Activated CD8-positive, alpha-beta memory T cell treated with anti-CD3 and anti-CD28 coated beads, Interleukin-2, amount 50 U/mL, for 48 hours (primary cell): ENCODE measurements around the gene TBKBP1.
A peak's percentile ranks its signal among the peaks of the same experiment; 100 is the strongest.
"Not testable (repeated sequence)": the region's sequence is repeated elsewhere in the genome, so short reads cannot be mapped to it uniquely, and the experiment has no call there.

Source experiments
- DNase-seq: peaks from one replicate; pipeline ENCODE4 v3.0.0-alpha.2; 2020

TBKBP1 gene

GRCh38 chr17:47678196-47678595 lies 15.8 kb upstream of the TBKBP1 start:
- DNase-seq, result no peak

GRCh38 chr17:47682138-47682537 lies 11.8 kb upstream of the TBKBP1 start:
- DNase-seq, result no peak

GRCh38 chr17:47682727-47683126 lies 11.2 kb upstream of the TBKBP1 start:
- not testable (repeated sequence) for DNase-seq

GRCh38 chr17:47684025-47684424 lies 9.9 kb upstream of the TBKBP1 start:
- peak; percentile 45 for DNase-seq

- DNase-seq, result peak; percentile 43
Measured at GRCh38 chr17:47684535-47685193, 9.3 kb upstream of the TBKBP1 start.

GRCh38 chr17:47685556-47686275 lies 8.2 kb upstream of the TBKBP1 start:
- no peak for DNase-seq

GRCh38 chr17:47686276-47686635 lies 7.7 kb upstream of the TBKBP1 start:
- DNase-seq, result no peak

GRCh38 chr17:47686664-47687327 lies 7.2 kb upstream of the TBKBP1 start:
- peak; percentile 30 for DNase-seq

- peak; percentile 35 for DNase-seq
Measured at GRCh38 chr17:47687328-47687690, 6.7 kb upstream of the TBKBP1 start.

GRCh38 chr17:47687748-47688147 lies 6.2 kb upstream of the TBKBP1 start:
- peak; percentile 51 for DNase-seq

GRCh38 chr17:47690121-47690520 lies 3.8 kb upstream of the TBKBP1 start:
- peak; percentile 51 for DNase-seq

GRCh38 chr17:47692137-47692894 lies 1.6 kb upstream of the TBKBP1 start:
- peak; percentile 51 for DNase-seq

GRCh38 chr17:47692895-47693730 lies 848 bp upstream of the TBKBP1 start:
- peak; percentile 53 for DNase-seq

- peak; percentile 83 for DNase-seq
Measured at GRCh38 chr17:47694581-47695428, 844 bp downstream of the TBKBP1 start.

- peak; percentile 57 for DNase-seq
Measured at GRCh38 chr17:47695429-47696376, 1.7 kb downstream of the TBKBP1 start.

- DNase-seq, result no peak
Measured at GRCh38 chr17:47696717-47697642, 3.0 kb downstream of the TBKBP1 start.

- no peak for DNase-seq
Measured at GRCh38 chr17:47697906-47698711, 4.1 kb downstream of the TBKBP1 start.
